Stimulated activated CD4-positive, alpha-beta T cell treated with anti-CD3 and anti-CD28 coated beads, TNF-alpha, amount 100 ng/mL, for 4 hours (primary cell): Measurements from ENCODE around the gene SCLY.
"Not testable (repeated sequence)": the region's sequence is repeated elsewhere in the genome, so short reads cannot be mapped to it uniquely, and the experiment has no call there.

Experiments
- DNase-seq, 3 experiments: peaks; one replicate each; pipeline ENCODE4 v3.0.0-alpha.2; 2020; ENCODE audit warnings: low read depth in 3 of 3

SCLY gene

GRCh38 chr2:238060542-238061314 lies at the start of gene SCLY:
Gene SCLY, plus strand, starts transcription at chr2:238061001. Its CDS starts 54 bp downstream, at chr2:238061055.
- peak; percentile 91 to 95 (median 94) for DNase-seq

- DNase-seq, result no peak
Measured at GRCh38 chr2:238013806-238014205, 47.0 kb upstream of the SCLY start.

- DNase-seq, result no peak
Measured at GRCh38 chr2:238015705-238016104, 45.1 kb upstream of the SCLY start.

- DNase-seq, result no peak
Measured at GRCh38 chr2:238016526-238016925, 44.3 kb upstream of the SCLY start.

GRCh38 chr2:238019962-238020361 lies 40.8 kb upstream of the SCLY start:
- DNase-seq, result no peak

GRCh38 chr2:238020816-238021215 lies 40.0 kb upstream of the SCLY start:
- DNase-seq, result no peak

- DNase-seq, result no peak
Measured at GRCh38 chr2:238021327-238021726, 39.5 kb upstream of the SCLY start.

GRCh38 chr2:238022594-238023157 lies 38.1 kb upstream of the SCLY start:
- no peak for DNase-seq

GRCh38 chr2:238023608-238024007 lies 37.2 kb upstream of the SCLY start:
- DNase-seq, result no peak

GRCh38 chr2:238024986-238025385 lies 35.8 kb upstream of the SCLY start:
- DNase-seq, result no peak

- DNase-seq, result no peak
Measured at GRCh38 chr2:238025741-238026360, 35.0 kb upstream of the SCLY start.

- no peak for DNase-seq
Measured at GRCh38 chr2:238027058-238027457, 33.7 kb upstream of the SCLY start.

- DNase-seq, result no peak
Measured at GRCh38 chr2:238027591-238028415, 33.0 kb upstream of the SCLY start.

GRCh38 chr2:238029853-238030252 lies 30.9 kb upstream of the SCLY start:
- DNase-seq, result no peak

GRCh38 chr2:238030422-238031155 lies 30.2 kb upstream of the SCLY start:
- DNase-seq, result no peak

- DNase-seq, result no peak
Measured at GRCh38 chr2:238031751-238032150, 29.1 kb upstream of the SCLY start.

- DNase-seq, result no peak
Measured at GRCh38 chr2:238032755-238033337, 28.0 kb upstream of the SCLY start.

GRCh38 chr2:238033991-238034390 lies 26.8 kb upstream of the SCLY start:
- not testable (repeated sequence) for DNase-seq

- DNase-seq, result no peak
Measured at GRCh38 chr2:238038203-238038602, 22.6 kb upstream of the SCLY start.

GRCh38 chr2:238039151-238039550 lies 21.6 kb upstream of the SCLY start:
- DNase-seq, result no peak

GRCh38 chr2:238039985-238040384 lies 20.8 kb upstream of the SCLY start:
- DNase-seq, result no peak
